Heart left ventricle (tissue), 13 donors: ENCODE results near the gene TTC7B.

ENCODE experiments used
- CTCF ChIP-seq, 12 donors: fragments of 200-600 bp; sonication (generic) in 4 of 12; IDR thresholded peaks; one replicate each; pipeline versions ENCODE4 v1.5.0 to v1.8.0; 2018 to 2022; ENCODE audit warnings: antibody characterized with exemption in 12 of 12, mild to moderate bottlenecking in 5 of 12
- POLR2A ChIP-seq, 2 donors: fragments of 450-650 bp; IDR thresholded peaks; one replicate each; pipeline ENCODE4 v1.6.1; 2017; ENCODE audit warnings: antibody characterized with exemption in 2 of 2, mild to moderate bottlenecking in 2 of 2, moderate library complexity in 2 of 2
- donor health status: ischemic (EF 13 %, LVEDD 7.1; RV severe dilation, severe dysfunction).
- donor health status: DM: no; HTN: yes; CAD: no.
- donor health status: DM: no; HTN: no; CAD: no.
- donor health status: ischemic (EF 25% LVEDD 6.9; RV normal size, moderate dysfunction).
- donor health status: ischemic (EF 25% LVEDD 5.7; RV mildly dilated, moderate dysfunction).
- donor health status: ischemic (EF 35%, LVEDD 5.7; RV mildly dilated, moderate dysfunction).
- donor health status: nonischemic (EF 11% LVEDD 7.7; RV severe dilation, severe dysfunction).
- donor health status: DM: yes; HTN: yes; CAD: no.
- donor health status: PGD.
- donor health status: ischemic (EF 29% LVEDD 5.4; RV normal size, mild dysfunction).
- donor health status: nonischemic (EF 23%, LVEDD 6.1; RV moderate dilation, normal function).

- TF ChIP-seq CTCF (IDR thresholded peaks at IDR 0.05) (no peak), POLR2A (IDR thresholded peaks at IDR 0.05) (no peak)
Observed at GRCh38 chr14:90577661-90578282, 238.5 kb downstream of the TTC7B start.
